Kidney epithelial cell (primary cell): ENCODE measurements around the gene RGMA. TPM values are rescaled to one million over a fixed set of nuclear protein-coding genes. Genes with fewer than 3 reads are reported as not detected.

Experiments used
- DNase-seq: peaks from one replicate; pipeline ENCODE4 v3.0.0-alpha.2; 2010; ENCODE audit warnings: low read depth
- H3K27me3 ChIP-seq: 2 replicates; pipeline ENCODE4 v1.6.0; 2011; ENCODE audit warnings: low read length; ENCODE audit not compliant: control insufficient read depth, insufficient read depth
- H3K36me3 ChIP-seq: 2 replicates; pipeline ENCODE4 v1.5.1; 2011; ENCODE audit warnings: low read length; ENCODE audit not compliant: control insufficient read depth, insufficient read depth
- H3K4me3 ChIP-seq: 2 replicates; pipeline ENCODE4 v1.5.1; 2011; ENCODE audit warnings: low read depth, mild to moderate bottlenecking, control low read depth, low read length
- CTCF ChIP-seq: IDR thresholded peaks from 2 replicates; pipeline ENCODE4 v1.5.1; 2011; ENCODE audit warnings: mild to moderate bottlenecking, moderate library complexity, low read length, control low read depth, inconsistent platforms; ENCODE audit not compliant: insufficient read depth, poor library complexity, severe bottlenecking
- total RNA-seq: library from RNA; depleted of rRNA; stranded (reverse); fragments of >200 nt; gene quantifications from 2 replicates; pipeline ENCODE4 v1.2.3, GENCODE V29; 2015

RGMA gene
- total RNA-seq, 1 donor from 2014 or later: 0.29 TPM

- Histone ChIP-seq H3K36me3 (peaks cover 8% of the 10 kb centered on the region), H3K27me3 (no peaks in the 10 kb centered on the region), H3K4me3 (no peak overlapping the region)
- no peak for TF ChIP-seq CTCF
- no peak for DNase-seq
Measured at GRCh38 chr15:93024293-93024692, 64.7 kb downstream of the RGMA start.

GRCh38 chr15:93020976-93021772, 67.8 kb downstream of the RGMA start:
- Histone ChIP-seq H3K36me3 (peaks cover 8% of the 10 kb centered on the region), H3K27me3 (no peaks in the 10 kb centered on the region), H3K4me3 (no peak overlapping the region)
- TF ChIP-seq CTCF: no peak
- no peak for DNase-seq

GRCh38 chr15:93019971-93020370, 69.0 kb downstream of the RGMA start:
- DNase-seq: no peak
- H3K27me3 ChIP-seq: no peaks in the 10 kb centered on the region
- no peak for TF ChIP-seq CTCF
- no peak overlapping the region for H3K4me3 ChIP-seq
- peaks cover 6% of the 10 kb centered on the region for H3K36me3 ChIP-seq

GRCh38 chr15:93019090-93019489, 69.9 kb downstream of the RGMA start:
- no peak for DNase-seq
- Histone ChIP-seq H3K4me3 (no peak overlapping the region), H3K36me3 (peaks cover 4% of the 10 kb centered on the region), H3K27me3 (no peaks in the 10 kb centered on the region)
- TF ChIP-seq CTCF: no peak

GRCh38 chr15:93018574-93018973, 70.4 kb downstream of the RGMA start:
- Histone ChIP-seq H3K4me3 (no peak overlapping the region), H3K27me3 (no peaks in the 10 kb centered on the region), H3K36me3 (peaks cover 4% of the 10 kb centered on the region)
- DNase-seq: no peak
- peak; percentile 40 for TF ChIP-seq CTCF

- peaks cover 4% of the 10 kb centered on the region for H3K36me3 ChIP-seq
- TF ChIP-seq CTCF: no peak
- DNase-seq: no peak
Measured at GRCh38 chr15:93017526-93017925, 71.5 kb downstream of the RGMA start.

More at GRCh38 chr15:93017526-93017925, 71.5 kb downstream of the RGMA start:
- Histone ChIP-seq H3K4me3 (no peak overlapping the region), H3K27me3 (no peaks in the 10 kb centered on the region)
